DMS53 treated with DMSO at 0.1 percent for 48 hours (cell line): Measurements from ENCODE around the gene TRIL.

Source experiments
- DNase-seq: peaks from one replicate; lab custom pipeline; 2025; ENCODE audit not compliant: unreplicated experiment; lab: John Stamatoyannopoulos, UW

The TRIL gene

GRCh38 chr7:28984217-28984616, 26.1 kb upstream of the TRIL start:
- DNase-seq: no peak

GRCh38 chr7:28983396-28984190, 25.5 kb upstream of the TRIL start:
- DNase-seq: no peak

GRCh38 chr7:28981161-28981465, 23.0 kb upstream of the TRIL start:
- DNase-seq: no peak

GRCh38 chr7:28980451-28981160, 22.5 kb upstream of the TRIL start:
- DNase-seq: no peak

GRCh38 chr7:28979776-28980175, 21.6 kb upstream of the TRIL start:
- no peak for DNase-seq

- DNase-seq: no peak
Measured at GRCh38 chr7:28977881-28978280, 19.8 kb upstream of the TRIL start.

GRCh38 chr7:28976022-28976421, 17.9 kb upstream of the TRIL start:
- DNase-seq: no peak

- no peak for DNase-seq
Measured at GRCh38 chr7:28973591-28973990, 15.5 kb upstream of the TRIL start.

- no peak for DNase-seq
Measured at GRCh38 chr7:28964056-28964455, 5.9 kb upstream of the TRIL start.

GRCh38 chr7:28961972-28962371, 3.8 kb upstream of the TRIL start:
- DNase-seq: no peak

- peak; percentile 60 for DNase-seq
Measured at GRCh38 chr7:28960071-28960840, 2.1 kb upstream of the TRIL start.

GRCh38 chr7:28958980-28959347, 834 bp upstream of the TRIL start:
- no peak for DNase-seq

GRCh38 chr7:28957751-28958234, 337 bp downstream of the TRIL start:
- peak; percentile 38 for DNase-seq

- DNase-seq: peak; percentile 88
Measured at GRCh38 chr7:28957064-28957750, 923 bp downstream of the TRIL start.

- peak; percentile 92 for DNase-seq
Measured at GRCh38 chr7:28956608-28957063, 1.5 kb downstream of the TRIL start.

- DNase-seq: peak; percentile 92
Measured at GRCh38 chr7:28955718-28956607, 2.2 kb downstream of the TRIL start.

- DNase-seq: no peak
Measured at GRCh38 chr7:28955356-28955717, 2.8 kb downstream of the TRIL start.

GRCh38 chr7:28954946-28955345, 3.2 kb downstream of the TRIL start:
- DNase-seq: no peak

GRCh38 chr7:28954471-28954870, 3.7 kb downstream of the TRIL start:
- DNase-seq: no peak

- no peak for DNase-seq
Measured at GRCh38 chr7:28953633-28954032, 4.5 kb downstream of the TRIL start.
